HG03442 (cell line): ENCODE data around the gene ANKFN1.

ENCODE experiments used
- ATAC-seq: cut with Tn5 transposase; IDR thresholded peaks from one replicate; pipeline ENCODE4 v1.9.1; 2021; ENCODE audit warnings: mild to moderate bottlenecking, moderate library complexity; ENCODE audit not compliant: unreplicated experiment

Gene ANKFN1

DNA sequence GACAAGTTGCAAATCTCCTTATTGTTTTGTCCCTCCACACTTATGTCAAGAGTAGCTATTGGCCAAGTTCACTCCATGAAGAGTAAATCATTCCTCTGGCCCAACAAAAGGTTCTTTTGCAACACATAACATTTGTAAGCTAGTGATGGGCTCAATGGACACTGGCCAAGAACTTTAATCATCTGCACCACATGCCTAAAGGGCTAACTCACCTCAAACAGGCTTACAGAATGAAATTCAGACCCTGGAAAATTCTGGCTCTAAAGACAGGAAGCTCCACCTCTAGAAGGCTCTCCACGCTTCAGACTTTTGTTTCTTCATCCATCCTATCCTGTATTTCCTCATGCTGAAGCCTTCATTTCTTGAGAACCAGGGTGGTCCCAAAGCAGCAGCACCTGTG is 10.9 kb upstream of the ANKFN1 start:
- no peak for ATAC-seq

DNA sequence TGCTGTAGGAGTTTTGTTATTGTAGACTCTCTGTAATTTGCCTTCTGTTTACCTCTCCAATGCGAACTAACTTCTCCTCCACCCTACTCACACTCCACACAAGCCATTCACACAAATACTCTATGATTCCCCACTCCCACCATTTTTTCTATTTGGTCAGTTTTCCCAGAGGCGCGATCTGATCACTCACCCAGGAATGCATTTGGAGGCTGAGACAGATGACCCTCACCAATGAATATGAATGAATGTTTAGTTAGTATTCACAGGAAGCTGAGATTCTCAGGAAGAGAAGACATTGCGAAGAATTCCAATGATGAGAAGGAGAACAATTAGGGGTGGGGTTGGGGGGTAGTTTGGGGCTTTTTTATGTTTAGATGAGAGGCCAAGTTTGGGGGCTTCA is 10.5 kb upstream of the ANKFN1 start:
- no peak for ATAC-seq

DNA sequence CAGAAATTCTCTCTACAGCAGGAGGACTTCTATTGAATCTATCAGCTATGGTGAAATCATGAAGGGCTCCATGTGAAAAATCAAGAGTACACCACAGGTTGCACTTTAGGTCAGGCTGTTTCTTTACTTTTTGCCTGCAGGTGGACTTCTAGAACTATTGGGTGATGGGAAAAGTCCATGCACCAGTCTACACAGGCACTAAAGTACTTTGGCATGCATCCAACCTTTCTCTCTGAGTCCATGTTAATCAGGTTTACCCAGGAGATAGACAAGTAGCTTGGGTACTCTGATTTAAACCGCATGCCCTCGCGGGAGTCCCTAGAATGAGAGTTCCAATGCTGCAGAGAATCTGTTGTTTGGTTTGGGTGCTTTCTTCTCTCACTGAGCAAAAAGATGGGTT is 9.1 kb upstream of the ANKFN1 start:
- no peak for ATAC-seq

DNA sequence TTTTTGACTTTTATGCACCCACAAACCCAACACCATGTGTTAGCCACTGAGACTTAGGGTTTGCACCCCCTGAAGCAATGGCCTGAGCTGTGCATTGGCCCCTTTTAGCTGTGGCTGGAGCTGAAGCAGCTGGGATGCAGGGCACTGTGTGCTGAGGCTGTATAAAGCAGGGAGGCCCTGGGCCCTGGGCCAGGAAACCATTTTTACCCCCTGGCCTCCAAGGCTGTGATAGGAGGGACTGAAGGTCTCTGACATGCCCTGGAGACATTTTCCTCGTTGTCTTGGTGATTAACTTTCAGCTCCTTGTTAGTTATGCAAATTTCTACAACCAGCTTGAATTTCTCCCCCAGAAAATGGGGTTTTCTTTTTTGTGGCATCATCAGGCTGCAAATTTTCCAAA is 6.7 kb upstream of the ANKFN1 start:
- no peak for ATAC-seq

DNA sequence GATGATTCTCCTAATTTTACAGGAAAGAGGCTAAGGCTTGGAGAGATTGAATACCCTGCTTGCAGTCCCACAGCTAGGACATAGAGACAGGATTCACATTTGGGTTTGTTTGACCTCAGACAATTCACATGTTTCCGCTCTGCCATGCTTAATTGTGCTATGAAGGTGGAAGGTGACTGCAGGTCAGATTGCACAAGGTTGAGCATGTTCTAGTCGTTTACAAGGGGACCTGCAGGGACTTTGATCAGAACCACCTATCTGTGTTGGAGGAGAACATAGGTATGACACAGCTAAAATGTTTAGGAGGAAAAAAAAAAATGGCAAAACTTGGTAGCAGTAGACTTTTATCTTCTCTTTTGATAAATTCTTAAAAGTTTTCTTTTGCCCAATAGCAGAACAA is 4.9 kb upstream of the ANKFN1 start:
- no peak for ATAC-seq

DNA sequence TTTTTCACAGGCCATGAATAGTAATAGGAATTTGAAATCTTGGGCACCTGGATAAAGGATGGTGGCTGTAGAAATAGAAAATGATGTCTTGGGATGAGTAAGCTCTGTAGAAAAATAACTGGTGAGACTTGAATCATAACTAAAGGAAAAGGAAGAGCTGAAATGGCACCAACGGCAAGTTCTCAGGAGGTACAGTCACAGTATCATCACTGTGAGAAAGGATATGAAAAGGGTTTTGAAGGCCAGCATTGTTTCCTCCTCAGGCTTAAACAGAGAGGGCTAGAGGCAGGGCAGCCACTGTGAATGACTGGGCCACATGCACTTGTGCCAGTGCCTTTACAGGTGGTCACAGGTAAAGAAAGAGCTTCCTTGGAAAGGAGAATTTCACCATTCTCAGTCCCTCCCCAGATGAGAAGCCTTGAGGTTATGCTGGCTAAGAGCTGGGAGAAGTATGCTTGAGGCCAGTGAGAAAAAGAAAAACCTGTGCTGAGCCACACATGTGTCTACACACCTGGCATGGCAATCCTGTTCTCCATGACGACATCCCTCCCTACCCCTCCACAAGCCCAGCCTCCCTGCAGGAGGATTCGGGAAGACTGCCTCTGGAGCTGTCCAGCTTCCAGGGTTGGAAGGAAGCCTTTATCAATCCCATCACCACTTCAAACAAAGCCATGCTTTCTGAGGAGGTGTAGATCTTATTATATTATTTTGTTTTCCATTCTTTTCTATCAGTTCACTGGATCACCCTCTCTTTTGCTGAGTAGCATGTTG is 3.8 kb upstream of the ANKFN1 start:
- no peak for ATAC-seq

DNA sequence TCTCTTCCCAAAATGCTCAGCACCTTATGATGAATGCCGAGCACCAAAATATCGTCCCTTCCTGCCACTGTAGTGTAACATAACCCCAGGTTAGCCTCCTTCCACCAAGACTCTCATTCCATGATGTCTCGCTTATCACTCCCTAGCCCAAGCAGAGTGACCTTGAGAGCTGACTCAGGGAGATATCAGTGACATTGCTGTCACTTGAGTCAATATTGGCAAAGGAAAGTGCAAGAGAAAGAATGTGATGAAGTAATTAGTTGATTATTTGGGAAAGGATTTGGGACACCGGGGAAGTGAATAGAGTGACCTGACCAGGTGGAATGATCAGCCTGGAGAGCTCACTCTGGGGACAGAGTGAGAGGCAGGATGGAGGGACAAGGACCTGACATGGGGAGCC is 2.6 kb upstream of the ANKFN1 start:
- ATAC-seq: no peak

DNA sequence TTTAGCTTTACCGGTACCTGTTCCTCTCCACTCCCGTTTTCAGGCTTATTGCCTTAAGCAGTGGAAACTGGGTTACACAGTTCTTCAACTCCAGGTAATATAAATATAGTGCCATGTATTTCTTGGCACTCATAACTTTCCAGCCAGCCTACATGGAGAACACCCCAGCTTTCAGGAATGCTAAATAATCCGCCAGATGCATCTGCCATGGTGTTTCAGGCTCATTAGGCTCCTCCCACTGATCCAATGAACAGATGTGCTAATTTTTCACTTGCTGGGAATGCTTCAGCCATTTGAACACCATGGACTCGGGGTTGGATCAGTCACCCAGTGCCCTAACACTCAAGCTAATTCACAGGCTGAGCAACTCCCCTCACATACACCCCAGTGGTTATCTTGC is 4.6 kb downstream of the ANKFN1 start:
- ATAC-seq: no peak

DNA sequence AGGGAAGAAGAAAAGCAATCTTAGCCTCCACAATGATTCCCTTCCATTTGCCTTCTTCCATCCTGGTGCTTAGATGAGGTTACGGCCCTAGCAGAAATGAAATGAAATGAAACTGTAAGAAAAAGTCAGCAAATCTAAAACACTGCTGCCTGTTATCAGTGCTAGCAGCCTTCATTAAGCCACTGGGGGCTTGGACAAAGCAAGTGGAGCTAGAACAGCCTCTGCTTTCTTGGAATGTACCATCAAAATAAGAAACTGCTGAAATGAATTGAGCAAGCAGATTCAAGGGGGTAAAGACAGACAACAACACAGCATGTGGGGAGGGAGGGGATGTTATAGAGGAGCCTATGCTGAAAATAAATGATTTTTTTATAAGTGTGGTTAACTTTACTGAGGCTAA is 5.1 kb downstream of the ANKFN1 start:
- no peak for ATAC-seq

DNA sequence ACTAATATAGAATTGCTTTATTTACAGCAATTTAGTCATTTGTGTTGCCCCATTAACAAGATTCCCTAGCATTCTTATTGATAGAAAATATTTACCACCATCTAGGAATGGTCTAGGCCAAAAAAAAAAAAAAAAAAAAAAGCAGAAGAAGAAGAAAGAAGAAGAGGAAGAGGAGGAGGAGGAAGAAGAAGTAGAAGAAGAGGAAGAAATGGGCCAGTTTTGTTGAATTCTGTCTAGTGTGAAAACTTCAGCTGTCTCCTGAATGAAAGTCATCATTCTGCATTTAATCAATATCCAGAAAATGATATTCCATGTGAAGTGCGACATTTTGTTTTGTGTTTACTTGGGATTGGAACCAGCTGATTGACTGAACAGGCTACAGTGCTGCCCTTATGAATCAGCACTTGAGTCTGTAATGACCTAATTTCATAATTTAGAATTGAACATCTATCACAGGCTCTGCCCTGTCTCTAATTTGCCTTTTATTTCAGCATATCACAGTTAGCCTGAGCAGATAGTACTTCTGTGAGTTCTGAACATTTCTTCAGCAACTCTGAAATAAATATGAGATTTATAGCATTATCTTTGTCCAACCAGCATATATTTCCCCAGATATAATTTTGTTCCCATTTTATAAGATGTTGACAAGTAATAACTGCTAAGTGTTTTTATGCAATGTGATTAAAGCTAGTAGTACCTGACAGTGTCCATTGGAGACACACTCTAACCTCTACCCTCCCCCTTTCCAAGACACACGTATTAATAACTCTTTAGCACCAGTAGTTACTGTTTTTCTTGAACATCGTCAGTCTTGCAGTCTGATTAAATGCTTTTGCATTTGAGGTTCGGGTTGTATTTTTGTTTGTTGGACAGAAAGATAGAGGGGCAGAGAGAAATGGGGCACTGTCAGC is 5.9 kb downstream of the ANKFN1 start:
- ATAC-seq: no peak

DNA sequence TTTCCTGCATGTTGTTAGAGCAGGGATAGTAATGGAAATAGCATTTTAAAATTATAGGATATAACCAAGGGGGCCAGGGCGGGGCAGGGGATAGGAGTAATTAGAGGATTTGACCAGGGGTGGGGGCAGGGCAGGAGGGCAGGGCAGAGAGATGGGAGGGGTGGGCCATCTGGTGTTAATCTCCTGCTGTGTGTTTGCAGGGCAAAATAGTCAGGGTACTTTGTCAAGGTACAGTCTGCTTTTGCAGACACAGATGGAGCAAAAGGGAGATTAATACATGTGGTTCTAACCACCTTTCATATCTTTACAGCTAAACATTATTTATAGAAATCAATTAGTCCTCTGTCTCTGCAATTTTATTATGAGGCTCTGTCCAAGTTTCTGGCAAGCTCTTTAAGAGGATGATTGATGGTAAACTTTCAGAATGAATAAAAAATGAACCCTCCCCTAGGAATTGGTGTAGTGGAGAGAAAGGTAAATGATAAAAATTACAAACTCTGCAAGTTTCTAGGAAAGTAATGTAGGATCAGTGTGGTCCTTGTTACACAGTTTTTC is 6.6 kb downstream of the ANKFN1 start:
- ATAC-seq: no peak

DNA sequence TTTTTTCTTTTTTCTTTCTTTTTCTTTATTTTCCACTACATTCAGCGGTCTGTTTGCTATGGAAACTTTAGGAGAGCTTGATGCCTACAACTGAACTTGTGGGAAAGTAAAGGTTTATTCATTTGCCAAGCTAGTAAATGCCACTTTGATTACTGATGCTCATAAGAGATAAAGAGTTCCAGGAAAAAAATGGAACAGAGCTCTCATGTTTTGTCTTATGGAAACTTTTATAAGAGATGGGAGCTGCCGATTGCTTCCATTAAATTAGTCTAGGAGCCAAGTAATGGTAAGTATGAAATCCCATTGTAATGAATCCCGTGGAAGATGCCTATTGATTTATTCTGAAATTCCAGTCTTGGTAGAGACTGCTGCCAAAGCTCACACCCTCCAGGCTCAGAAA is 7.1 kb downstream of the ANKFN1 start:
- ATAC-seq: no peak

DNA sequence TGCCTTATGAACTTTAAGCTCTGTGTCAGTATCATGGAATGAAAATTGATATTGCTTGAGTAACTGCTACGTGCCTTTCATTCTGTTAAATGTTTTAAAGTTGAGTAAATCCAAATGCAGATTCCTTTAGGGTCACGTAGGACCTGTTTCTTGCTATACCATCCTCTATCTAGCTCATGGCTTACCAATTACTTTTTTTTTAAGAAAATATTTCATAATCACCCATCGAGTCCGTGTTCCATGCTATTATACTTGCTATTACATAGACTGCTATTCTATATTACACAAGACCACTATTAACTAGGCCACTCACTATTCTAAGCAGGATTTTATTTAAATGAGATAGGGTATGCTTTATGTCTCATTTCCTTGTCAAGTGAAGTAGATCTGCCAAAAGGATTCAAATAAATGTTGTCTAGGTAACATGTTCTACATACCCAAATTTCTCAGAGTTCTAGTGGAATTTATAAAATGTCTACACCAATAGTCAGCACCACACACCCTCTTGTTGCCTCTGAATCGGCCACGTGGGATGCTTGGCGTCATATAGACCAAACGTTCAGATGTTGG is 11.9 kb downstream of the ANKFN1 start:
- no peak for ATAC-seq

DNA sequence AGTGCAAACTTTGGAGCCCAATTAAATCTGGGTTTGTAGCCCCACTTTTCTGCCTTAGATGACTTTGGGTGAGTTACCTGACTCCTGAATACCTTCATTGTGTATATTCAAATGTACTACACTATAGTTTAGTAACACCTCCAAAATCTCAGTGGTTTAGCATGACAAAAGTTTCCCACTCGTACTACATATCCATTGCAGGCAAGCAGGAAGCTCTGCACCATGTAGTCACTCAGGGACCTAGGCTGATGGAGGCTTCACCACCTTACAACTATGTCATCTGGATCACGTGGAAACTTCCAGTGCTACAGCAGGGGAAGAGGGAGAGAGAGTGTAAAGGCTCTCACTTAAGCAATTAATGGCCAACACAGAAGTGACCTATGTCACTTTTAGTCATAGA is 14.2 kb downstream of the ANKFN1 start:
- ATAC-seq: no peak

DNA sequence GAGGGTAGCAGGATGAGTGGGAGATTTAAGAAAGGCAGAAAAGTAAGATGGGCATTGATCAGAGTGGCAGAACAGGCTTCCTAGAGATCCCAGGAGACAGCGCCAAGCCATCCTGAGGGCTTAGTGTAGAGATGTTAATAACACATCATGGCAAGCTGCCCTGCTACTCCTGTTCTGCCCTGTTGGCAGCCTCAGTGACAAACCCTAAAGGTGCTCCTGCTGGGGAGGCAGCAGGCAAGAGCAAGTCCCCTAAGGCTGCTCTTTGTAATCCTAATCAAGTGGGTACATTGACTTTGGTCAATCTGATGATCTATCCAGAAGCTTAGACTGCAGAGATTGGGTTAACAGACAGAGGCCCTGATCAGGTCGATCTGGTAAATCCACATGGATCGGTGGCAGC is 16.3 kb downstream of the ANKFN1 start:
- no peak for ATAC-seq

DNA sequence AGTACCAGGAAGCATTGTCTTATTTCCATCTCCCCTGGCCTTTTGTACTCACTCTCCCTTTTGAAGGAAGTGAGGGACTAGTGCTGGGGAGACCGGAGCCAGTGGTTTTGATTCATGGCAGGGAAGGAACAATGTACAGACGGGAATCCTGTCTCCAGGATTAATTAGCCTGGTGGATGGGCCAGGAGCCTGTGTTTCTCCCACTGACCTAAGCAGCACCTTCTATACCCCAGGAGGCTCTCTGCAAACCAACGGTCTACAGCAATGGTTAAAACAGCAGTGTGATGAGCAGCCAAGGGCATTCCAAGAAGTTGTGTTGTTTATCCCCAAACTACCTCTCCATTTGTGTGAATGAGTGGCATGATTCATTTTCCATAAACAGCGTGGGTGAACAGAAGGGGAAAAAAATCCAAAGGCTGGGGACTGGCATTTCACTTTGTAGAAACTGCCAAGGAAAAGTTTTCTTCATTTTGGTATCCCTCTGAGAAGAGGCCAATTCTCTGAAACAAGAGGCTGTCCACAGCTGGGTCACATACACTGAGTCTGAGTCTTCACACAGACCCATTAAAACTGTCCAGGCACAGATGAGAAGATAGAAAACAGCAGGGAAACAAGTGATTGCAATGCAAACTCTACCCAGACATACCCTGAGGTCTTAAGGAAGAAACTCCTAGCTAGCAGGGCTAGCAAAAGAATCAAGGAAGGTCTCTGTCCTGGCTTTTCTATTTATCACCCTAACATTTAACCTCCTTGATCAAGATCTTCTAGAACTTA is 18.1 kb downstream of the ANKFN1 start:
- ATAC-seq: no peak

DNA sequence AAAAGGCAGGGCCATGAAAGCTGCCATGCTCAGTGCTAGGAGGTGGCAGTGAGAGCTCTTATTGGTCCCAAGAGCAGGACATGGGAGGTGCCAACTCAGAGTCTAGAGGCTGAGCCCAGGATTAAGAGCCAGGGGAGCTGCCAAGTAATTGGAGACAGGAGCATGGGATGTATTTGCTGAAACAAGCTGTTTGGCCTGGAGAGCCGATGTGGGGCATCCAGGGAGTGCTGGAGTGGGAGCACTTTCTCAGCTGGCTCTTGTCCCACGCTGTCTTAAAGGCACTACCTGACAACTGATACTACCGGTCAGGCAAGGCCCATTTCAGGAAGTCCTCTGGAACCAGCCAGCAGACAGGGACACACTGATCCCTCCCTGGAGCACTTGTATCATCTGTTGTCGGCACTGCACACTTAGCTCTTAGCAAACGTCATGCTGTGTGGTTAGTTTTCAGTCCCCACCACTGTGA is 19.3 kb downstream of the ANKFN1 start:
- ATAC-seq: no peak

DNA sequence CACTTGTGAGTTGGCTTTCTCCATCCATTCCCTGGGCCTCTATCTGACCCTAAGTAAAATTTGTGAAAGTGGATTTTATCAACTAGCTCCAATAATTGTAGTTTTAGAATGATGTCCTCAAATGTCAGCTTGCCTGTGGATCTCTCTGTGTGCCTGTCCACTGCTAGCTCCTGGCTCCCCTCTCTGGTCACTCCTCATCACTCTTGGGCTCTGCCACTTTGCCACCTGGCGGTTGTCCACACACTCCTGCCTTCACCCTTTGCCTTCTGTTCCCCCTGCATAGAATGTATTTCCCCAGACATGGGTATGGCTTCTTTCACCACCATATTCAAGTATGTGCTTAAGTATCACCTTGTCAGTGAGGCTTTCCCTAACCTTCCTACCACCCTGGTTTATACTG is 19.8 kb downstream of the ANKFN1 start:
- no peak for ATAC-seq

DNA sequence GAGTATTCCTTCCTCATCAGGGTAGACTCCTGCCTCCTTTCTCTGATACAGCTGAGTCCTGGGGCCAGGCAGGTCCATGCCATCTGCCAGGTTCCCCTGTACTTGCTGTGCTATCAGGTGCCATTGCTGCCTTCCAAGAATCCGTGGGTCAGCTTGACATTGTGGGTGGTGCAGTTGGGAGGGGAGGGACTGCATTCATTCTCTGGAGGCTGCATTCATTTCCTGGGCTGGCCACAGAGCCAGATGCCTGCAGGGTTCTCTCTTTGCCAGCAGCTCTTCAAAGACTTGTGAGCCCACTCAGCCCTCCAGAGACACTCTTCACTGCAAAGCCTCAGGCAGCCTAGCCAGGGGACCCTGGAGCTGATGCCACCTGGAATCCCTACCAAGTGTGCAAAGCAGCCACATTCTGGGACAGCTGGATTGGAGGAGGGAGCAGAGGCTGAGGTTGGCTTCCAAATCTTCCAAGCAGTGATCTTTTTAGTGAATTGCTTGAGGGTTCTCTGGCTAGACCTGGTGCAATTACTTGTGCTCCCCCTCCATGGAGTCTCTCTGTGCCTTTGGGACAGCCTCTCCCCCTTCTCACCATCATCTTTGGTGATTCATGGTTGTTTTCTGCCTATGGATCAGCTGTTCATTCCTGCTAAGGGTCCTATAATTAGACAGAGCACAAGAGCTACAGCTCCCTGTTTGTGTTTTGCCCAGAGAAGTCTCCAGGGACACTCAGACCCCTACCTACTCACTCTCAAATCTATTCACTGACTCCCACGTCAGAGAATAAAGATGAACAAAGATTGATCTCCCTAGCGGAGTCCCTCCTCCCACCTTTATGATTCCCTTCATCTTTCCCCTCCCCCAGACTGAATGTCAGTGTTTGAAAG is 20.9 kb downstream of the ANKFN1 start:
- ATAC-seq: no peak
